HG02981 (cell line): Measurements from ENCODE around the gene CNPY1.

Source experiments
- ATAC-seq: cut with Tn5 transposase; IDR thresholded peaks from one replicate; pipeline ENCODE4 v1.9.1; 2021; ENCODE audit warnings: mild to moderate bottlenecking, moderate library complexity; ENCODE audit not compliant: unreplicated experiment

CNPY1 gene

GRCh38 chr7:155560196-155560885 lies 14.0 kb upstream of the CNPY1 start:
- ATAC-seq = no peak

- no peak for ATAC-seq
Measured at GRCh38 chr7:155559519-155560108, 13.3 kb upstream of the CNPY1 start.

GRCh38 chr7:155558961-155559360 lies 12.6 kb upstream of the CNPY1 start:
- ATAC-seq = no peak

- no peak for ATAC-seq
Measured at GRCh38 chr7:155558351-155558750, 12.0 kb upstream of the CNPY1 start.

- no peak for ATAC-seq
Measured at GRCh38 chr7:155557778-155558177, 11.4 kb upstream of the CNPY1 start.

- no peak for ATAC-seq
Measured at GRCh38 chr7:155556763-155557162, 10.4 kb upstream of the CNPY1 start.

GRCh38 chr7:155555116-155555695 lies 8.8 kb upstream of the CNPY1 start:
- no peak for ATAC-seq

- no peak for ATAC-seq
Measured at GRCh38 chr7:155553871-155554270, 7.5 kb upstream of the CNPY1 start.

- no peak for ATAC-seq
Measured at GRCh38 chr7:155551785-155552611, 5.6 kb upstream of the CNPY1 start.

GRCh38 chr7:155550916-155551315 lies 4.6 kb upstream of the CNPY1 start:
- no peak for ATAC-seq

GRCh38 chr7:155549226-155549625 lies 2.9 kb upstream of the CNPY1 start:
- ATAC-seq = no peak

GRCh38 chr7:155547161-155547791 lies 917 bp upstream of the CNPY1 start:
- no peak for ATAC-seq

- ATAC-seq = no peak
Measured at GRCh38 chr7:155545348-155545747, 1.0 kb downstream of the CNPY1 start.

GRCh38 chr7:155544485-155544884 lies 1.9 kb downstream of the CNPY1 start:
- no peak for ATAC-seq

- no peak for ATAC-seq
Measured at GRCh38 chr7:155543926-155544325, 2.4 kb downstream of the CNPY1 start.

GRCh38 chr7:155543011-155543876 lies 3.1 kb downstream of the CNPY1 start:
- no peak for ATAC-seq

GRCh38 chr7:155541986-155542675 lies 4.2 kb downstream of the CNPY1 start:
- ATAC-seq = no peak

- ATAC-seq = no peak
Measured at GRCh38 chr7:155540553-155540952, 5.8 kb downstream of the CNPY1 start.

GRCh38 chr7:155538293-155538692 lies 8.1 kb downstream of the CNPY1 start:
- ATAC-seq = no peak

- ATAC-seq = no peak
Measured at GRCh38 chr7:155536451-155536850, 9.9 kb downstream of the CNPY1 start.
